NCI-H345 (cell line): ENCODE data around the gene GPI.
"Not testable (repeated sequence)": the region's sequence is repeated elsewhere in the genome, so short reads cannot be mapped to it uniquely, and the experiment has no call there.

Source experiments
- DNase-seq: peaks from one replicate; lab custom pipeline; 2025; lab: John Stamatoyannopoulos, UW

The GPI gene

DNA sequence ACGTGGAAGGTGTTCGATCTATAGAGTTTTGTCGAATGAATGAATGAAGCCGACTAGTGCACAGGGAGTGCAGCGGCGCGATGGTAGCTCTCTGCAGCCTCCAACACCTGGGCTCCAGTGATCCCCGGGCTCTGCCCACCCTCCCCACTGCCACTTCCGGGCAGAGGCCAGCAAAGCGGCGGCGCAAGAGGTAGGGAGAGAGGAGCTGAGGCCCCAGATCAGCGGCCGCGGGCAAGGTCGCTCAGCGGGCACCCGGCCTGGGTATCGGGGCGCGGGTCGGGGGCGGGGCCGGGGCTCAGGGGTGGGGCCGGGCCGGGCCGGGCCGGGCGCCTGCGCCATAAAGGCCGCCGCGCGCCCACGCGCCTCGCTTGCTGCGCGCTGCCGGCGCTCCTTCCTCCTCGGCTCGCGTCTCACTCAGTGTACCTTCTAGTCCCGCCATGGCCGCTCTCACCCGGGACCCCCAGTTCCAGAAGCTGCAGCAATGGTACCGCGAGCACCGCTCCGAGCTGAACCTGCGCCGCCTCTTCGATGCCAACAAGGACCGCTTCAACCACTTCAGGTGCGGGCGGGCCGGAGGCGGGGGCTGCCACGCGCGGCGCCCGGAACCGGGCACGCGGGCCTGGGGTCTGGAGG, at the start of gene GPI:
GPI (plus strand) TSS at position 367 of the 633 bp plus-strand sequence; CDS start at position 438, 71 bp downstream.
- peak; percentile 82 for DNase-seq

- DNase-seq: no peak
Measured at GRCh38 chr19:34316247-34316646, 48.7 kb upstream of the GPI start.

DNA sequence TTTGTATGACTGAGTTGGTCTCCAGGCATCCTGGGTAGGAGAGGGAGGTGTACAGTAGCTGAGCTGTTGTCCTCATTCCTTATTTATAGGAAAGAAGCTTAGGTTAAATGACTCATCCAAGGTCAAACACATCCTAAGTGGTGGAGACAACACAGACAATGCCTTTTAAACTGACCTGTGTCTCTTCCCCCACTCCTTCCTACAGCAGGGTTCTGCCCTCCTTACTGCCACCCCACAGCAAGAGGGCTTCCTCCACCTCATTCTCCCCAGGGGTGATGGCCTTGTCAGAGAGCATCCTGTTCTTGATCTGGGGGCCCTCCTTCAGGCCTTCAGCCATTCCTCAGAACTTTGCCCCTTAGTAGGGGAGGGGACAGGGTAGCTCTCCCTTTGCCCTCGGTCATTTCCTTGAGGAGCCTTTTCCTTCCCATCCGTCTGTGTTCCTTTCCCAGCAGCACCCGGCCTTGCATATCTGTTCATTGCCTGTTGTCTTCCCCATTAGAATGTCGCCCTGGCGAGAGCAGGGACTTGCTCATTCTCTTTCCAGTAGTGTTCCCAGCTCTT, 48.2 kb upstream of the GPI start:
- DNase-seq: no peak

- peak; percentile 9 for DNase-seq
Measured at GRCh38 chr19:34317311-34317927, 47.6 kb upstream of the GPI start.

DNA sequence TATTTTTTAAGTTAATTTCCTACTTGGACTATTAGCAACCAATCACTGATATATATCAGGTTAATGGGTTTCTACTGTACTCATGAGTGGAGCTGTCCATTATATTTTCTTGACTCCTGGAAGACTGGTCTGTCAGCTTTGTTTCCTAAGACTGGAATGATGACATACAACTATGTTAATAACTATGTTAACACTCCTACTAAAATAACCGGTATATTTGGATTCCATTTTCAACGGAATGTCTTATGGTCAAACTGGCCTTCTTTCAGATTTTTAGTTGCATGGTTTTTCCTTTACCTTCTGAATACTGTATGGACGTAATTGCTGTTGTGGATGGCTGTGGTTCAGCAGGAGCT, 45.8 kb upstream of the GPI start:
- no peak for DNase-seq

DNA sequence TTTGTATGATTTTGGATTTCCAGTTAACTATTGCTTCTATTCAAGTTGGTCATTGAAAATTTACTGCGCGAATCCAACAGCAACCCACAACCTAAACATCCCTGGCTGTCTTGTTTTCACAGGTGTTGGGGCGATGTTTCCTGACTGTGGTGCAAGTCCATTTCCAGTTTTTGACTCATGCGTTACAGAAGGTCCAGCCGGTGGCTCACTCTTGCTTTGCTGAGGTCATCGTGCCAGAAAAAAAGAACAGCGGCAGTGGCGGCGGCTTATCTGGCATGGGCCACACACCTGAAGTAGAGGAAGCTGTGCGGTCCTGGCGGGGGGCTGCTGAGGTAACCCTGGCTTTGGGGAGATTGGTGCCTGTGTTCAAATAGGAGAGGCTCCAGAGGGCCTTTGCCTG, 45.2 kb upstream of the GPI start:
- no peak for DNase-seq

- no peak for DNase-seq
Measured at GRCh38 chr19:34320277-34320676, 44.7 kb upstream of the GPI start.

DNA sequence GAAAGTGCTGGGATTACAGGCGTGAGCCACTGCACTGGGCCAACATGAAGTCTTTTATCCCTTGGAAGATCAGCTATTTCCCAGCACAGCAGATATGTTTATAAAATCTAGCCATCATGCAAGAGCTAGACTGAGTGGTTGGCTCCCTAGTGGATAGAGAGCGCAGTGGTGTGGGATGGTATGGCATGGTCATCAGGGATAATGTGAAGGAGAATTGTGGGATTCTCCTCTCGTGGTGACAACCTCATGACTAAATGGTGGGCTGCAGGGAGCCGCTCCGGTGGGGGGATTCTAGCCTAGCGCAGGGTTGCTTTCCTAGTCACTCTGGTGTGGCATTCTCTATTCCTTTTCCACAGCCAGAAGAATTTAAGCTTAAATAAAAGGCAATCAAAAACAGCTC, 43.3 kb upstream of the GPI start:
- DNase-seq: no peak

DNA sequence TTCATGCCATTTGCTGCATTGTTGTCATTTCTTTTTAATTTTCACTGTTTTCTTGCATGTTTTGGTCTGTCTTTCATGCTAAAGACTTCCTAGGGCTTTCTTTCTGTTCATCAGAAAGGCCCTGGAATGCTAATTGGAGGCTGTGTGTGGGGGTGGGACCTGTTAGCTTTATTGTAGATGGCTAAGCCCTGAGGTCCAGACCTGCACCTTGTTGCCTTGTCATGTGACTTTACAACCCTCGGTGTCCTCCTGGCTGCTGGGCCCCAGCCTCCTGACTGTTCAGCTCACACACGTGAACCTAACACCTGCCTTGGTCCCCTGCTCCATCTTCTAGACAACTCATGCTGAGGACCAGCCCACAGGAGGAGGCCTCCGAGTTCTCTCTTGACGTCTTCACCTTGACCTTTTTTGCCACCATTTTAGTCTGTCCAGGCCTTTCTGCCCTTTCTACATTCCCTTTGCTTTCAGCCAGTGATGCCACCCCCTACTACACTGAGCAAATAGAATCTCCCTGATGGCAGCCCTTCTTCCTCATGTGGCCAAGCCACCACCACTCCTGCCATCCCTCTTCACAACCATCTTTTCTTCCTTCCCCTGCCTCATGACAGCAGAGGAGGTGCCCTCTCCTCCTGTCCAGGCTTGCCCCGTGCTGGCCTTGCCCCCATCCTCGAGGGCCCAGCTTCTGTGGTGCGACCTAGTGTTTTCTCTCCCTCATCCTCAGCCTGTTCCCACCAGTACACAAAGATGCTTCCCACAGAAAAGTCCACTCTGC, 41.4 kb upstream of the GPI start:
- DNase-seq: no peak

DNA sequence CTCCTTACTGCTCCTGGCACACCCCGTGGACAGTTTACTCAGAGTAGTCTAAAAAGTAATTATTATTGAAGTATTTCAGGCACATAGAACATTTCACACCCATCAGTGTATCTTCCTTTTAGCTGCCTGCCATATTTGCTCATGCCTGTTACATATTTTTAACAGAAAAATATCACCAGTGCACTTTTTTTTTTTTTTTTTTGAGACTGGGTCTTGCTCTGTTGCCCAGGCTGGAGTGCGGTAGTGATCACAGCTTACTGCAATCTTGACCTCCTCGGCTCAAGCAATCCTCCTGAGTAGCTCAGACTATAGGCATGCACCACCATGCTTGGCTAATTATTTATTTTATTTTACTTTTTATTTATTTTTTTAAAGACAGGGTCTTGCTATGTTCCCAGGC, 40.7 kb upstream of the GPI start:
- DNase-seq: no peak

DNA sequence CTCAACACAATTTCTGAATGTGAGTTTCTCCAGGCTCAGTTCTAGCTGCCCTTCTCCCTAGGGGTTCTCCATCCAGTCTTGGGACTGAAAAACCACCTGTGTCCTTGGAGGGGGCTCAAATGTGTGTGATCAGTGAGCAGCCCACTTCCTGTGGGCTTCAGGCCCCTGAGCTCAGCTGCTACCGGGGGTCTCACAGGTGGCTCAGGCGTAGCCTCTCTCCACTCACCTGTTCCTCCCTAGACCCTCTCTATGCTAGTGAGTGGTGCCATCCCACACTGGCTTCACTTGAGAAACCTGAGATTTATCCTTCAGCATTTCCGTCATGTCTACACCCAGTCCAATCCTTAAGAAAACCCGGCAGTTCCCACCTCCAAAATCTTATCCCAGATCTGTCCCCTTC, 39.8 kb upstream of the GPI start:
- no peak for DNase-seq

GRCh38 chr19:34325981-34326787, 38.8 kb upstream of the GPI start:
- DNase-seq: no peak

GRCh38 chr19:34327851-34328250, 37.1 kb upstream of the GPI start:
- no peak for DNase-seq

DNA sequence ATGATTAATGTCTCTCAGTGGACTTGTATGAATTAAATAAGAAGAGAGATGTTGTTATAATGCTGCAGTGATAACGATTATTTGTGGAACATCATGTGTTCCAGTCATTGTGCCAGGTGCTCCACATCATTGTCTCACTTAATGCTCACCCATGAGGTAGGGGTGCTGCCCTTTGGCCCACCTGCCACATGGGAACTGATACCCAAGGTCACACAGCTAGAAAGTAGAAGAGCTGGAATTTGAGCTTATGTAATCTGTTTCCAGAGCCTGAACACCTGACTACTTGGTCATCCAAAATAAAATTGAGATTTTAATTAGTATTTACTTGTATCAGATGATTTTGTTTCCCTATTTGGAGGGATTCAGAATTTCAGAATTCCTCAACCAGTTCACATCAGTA, 36.0 kb upstream of the GPI start:
- no peak for DNase-seq

- no peak for DNase-seq
Measured at GRCh38 chr19:34330116-34330515, 34.9 kb upstream of the GPI start.

- not testable (repeated sequence) for DNase-seq
Measured at GRCh38 chr19:34330596-34330995, 34.4 kb upstream of the GPI start.

DNA sequence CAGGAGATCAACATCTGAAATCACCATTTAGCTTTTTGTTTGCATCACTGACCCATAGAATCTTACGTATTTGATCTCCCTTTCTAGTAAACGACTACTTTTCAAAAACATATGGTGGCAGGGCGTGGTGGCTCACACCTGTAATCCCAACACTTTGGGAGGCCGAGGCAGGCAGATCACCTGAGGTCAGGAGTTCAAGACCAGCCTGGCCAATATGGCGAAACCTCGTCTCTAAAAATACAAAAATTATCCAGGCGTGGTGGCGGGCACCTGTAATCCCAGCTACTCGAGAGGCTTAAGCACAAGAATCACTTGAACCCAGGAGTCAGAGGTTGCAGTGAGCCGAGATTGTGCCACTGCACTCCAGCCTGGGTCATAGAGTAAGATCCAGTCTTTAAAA, 33.4 kb upstream of the GPI start:
- DNase-seq: not testable (repeated sequence)

DNA sequence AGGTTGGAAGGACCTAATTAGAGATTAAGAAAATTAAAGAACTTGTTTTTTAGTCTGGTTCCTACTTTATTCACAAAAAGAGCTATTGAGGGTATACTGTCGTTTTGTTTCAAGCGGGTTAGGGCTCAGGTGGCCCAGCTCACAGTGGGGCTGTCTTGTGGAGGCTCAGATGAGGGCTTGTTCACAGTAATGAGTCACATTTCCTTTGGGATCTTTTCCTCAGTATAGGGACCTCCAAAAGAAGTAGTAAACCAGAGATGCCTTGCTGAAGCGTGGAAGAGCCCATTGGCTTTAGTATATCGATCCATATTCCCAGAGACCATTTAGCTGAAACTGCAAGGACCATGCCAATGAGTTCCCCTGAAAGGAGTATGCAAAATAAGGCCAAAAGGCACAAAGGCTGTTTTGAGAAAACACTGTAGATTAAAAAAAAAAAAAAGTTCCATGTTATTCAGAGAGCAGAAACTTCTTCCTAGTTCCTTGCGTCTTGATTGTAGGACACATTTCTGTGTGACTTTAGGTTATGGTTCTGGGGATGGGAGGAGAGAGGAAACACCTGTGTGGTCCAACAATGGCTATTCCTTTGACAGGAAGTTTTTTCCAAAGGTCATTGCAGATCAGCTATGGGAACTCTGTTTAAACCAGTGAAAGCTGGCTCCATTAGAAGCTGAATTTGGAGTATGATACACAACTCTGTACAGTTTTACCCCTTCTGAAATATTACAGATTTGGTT, 32.8 kb upstream of the GPI start:
- DNase-seq: no peak

GRCh38 chr19:34335914-34336313, 29.1 kb upstream of the GPI start:
- no peak for DNase-seq

DNA sequence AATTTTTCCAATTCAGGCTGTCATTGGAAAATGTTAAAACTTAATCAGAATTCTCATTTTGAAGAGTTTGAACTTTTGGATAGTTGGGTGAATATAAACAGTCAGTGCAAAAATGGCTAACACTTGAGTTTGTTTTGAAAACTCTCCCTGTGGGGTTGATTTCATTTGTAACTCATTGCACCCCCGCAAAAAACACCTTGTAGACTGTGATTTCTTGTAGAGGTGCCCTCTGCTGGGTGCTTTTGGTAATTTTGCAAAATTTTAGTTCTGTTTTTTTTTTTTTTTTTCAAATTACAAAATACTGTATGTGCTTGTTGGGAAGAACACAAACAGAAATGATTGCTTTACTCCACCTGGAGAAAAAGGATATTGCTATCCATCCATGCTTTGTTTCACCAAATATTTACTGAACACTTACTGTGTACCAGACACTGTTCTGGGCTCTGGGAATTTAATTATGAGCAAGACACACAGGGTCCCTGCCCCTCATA, 28.2 kb upstream of the GPI start:
- peak; percentile 41 for DNase-seq

DNA sequence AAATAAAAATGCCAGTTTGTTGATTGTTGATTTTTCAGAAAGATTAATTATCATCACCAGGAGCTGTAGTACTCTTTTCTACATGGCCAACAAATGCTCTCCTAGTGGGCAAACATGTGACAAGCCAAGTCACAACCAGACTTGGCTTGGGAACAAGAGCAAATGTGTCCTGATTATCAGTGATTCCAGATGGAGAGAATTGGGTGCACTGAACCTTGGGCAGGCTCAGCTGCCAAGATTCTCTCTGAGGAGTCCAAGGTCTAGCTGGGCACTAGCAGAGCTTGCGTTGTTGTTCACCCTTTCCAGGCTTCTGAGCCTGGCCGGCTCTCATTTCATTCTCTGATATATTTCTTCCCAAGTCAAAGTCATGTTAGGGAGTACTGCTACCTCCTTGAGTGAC, 27.3 kb upstream of the GPI start:
- DNase-seq: no peak
